Panc1 (cell line): ENCODE measurements around the gene CYS1. TPM values are rescaled to one million over a fixed set of nuclear protein-coding genes. Genes with fewer than 3 reads are reported as not detected.

Experiments used
- ATAC-seq: fragments of 200-7000 bp; cut with Tn5 transposase; 2 replicates; pipeline ENCODE4 v1.9.1; 2020; ENCODE audit warnings: mild to moderate bottlenecking, moderate library complexity
- BruUV-seq: library from RNA; stranded (reverse); fragments of 400-500 nt; replicated peaks from 2 replicates; lab custom pipeline; 2021; lab: Mats Ljungman, UMichigan
- CTCF ChIA-PET: fragments of 300-600 bp; sonication (Branson Sonifier 250); formaldehyde crosslinking; loops from one replicate; lab custom pipeline; 2022; ENCODE audit warnings: antibody characterized with exemption; lab: Charles Lee
- POLR2A ChIA-PET: fragments of 300-600 bp; sonication (Branson Sonifier 250); formaldehyde crosslinking; loops from one replicate; lab custom pipeline; 2022; ENCODE audit warnings: antibody characterized with exemption; lab: Charles Lee
- DNase-seq: peaks from one replicate; pipeline ENCODE4 v3.0.0-alpha.2; 2010; ENCODE audit warnings: low read depth, low spot score
- H3K27ac ChIP-seq: 2 replicates; pipeline ENCODE4 v1.5.1; 2011; ENCODE audit warnings: mild to moderate bottlenecking, low read length, inconsistent platforms
- H3K27me3 ChIP-seq: fragments of 200-500 bp; sonication (Bioruptor generic); 2 replicates; pipeline ENCODE4 v1.6.0; 2014; ENCODE audit warnings: low read length, inconsistent platforms; ENCODE audit not compliant: control insufficient read depth, insufficient read depth
- H3K36me3 ChIP-seq: fragments of 200-500 bp; sonication (Bioruptor generic); 2 replicates; pipeline ENCODE4 v1.5.1; 2014; ENCODE audit warnings: inconsistent platforms, mild to moderate bottlenecking, low read length, moderate library complexity; ENCODE audit not compliant: control insufficient read depth, insufficient read depth
- H3K4me1 ChIP-seq: 2 replicates; pipeline ENCODE4 v1.5.1; 2011; ENCODE audit warnings: inconsistent platforms, mild to moderate bottlenecking, low read length, moderate library complexity; ENCODE audit not compliant: control insufficient read depth, insufficient read depth
- H3K4me3 ChIP-seq, 2 experiments: 2 replicates each; pipeline ENCODE4 v1.5.1; 2011 to 2012; ENCODE audit warnings: low read depth in 2 of 2, low read length in 2 of 2, mild to moderate bottlenecking in 2 of 2, inconsistent platforms in 1 of 2, moderate library complexity in 1 of 2
- H3K9me3 ChIP-seq: fragments of 200-500 bp; sonication (Bioruptor generic); 2 replicates; pipeline ENCODE4 v1.5.1; 2014; ENCODE audit warnings: low read depth, mild to moderate bottlenecking, inconsistent platforms, low read length, moderate library complexity; ENCODE audit not compliant: control insufficient read depth, insufficient read depth
- CTCF ChIP-seq: fragments of 450-650 bp; IDR thresholded peaks from 2 replicates; pipeline ENCODE4 v1.5.1; 2017; ENCODE audit warnings: mild to moderate bottlenecking
- POLR2AphosphoS5 ChIP-seq: IDR thresholded peaks from 2 replicates; pipeline ENCODE4 v1.6.1; 2012; ENCODE audit warnings: mild to moderate bottlenecking, low read depth, low read length, moderate library complexity
- REST ChIP-seq, 2 experiments: IDR thresholded peaks; 2 replicates each; pipeline ENCODE4 v1.6.1; 2011 to 2012; ENCODE audit warnings: low read depth in 2 of 2, control low read depth in 1 of 2, low read length in 1 of 2, mild to moderate bottlenecking in 1 of 2, moderate library complexity in 1 of 2; ENCODE audit not compliant: insufficient read depth in 1 of 2
- SIN3A ChIP-seq: IDR thresholded peaks from 2 replicates; pipeline ENCODE4 v1.6.1; 2012; ENCODE audit warnings: low read depth, mild to moderate bottlenecking, low read length, moderate library complexity, borderline replicate concordance; ENCODE audit not compliant: insufficient read depth
- TCF7L2 ChIP-seq: IDR thresholded peaks from 2 replicates; pipeline ENCODE4 v1.6.1; 2011; ENCODE audit warnings: mild to moderate bottlenecking, low read depth, low read length, inconsistent platforms
- in situ Hi-C: cut with HindIII; loops from 2 replicates; pipeline ENCODE4 v1.10.0; 2016; ENCODE audit warnings: low sequenced_read_pairs, low pct_unique_long_range_greater_than_20kb
- intact Hi-C: fragments of 100-400 bp; cut with micrococcal nuclease; formaldehyde crosslinking; loops from one replicate; pipeline ENCODE4 v1.10.0; 2022; ENCODE audit not compliant: unreplicated experiment
- total RNA-seq: library from RNA; stranded (reverse); gene quantifications from one replicate; pipeline ENCODE4 v1.2.1, GENCODE V29; 2021; ENCODE audit not compliant: unreplicated experiment

CYS1 gene
- total RNA-seq, 1 experiment from 2014 or later, result 20.4 TPM

GRCh38 chr2:10028407-10028987, 51.7 kb downstream of the CYS1 start:
- H3K36me3 ChIP-seq, result no peaks in the 10 kb centered on the region
- H3K27ac ChIP-seq, result no peak overlapping the region
- no TSS peak for BruUV-seq
- POLR2A ChIA-PET, result no interaction called here
- peaks cover 4% of the 10 kb centered on the region; the same call in 1 of the 2 replicates for H3K4me1 ChIP-seq
- ATAC-seq, result no peak
- in situ Hi-C loops (no loop called here), intact Hi-C loops (no loop called here)
- H3K27me3 ChIP-seq, result no peaks in the 10 kb centered on the region
- H3K4me3 ChIP-seq, result no peak overlapping the region
- no peak for DNase-seq
- H3K9me3 ChIP-seq, result no peaks in the 10 kb centered on the region
- no peak for TF ChIP-seq CTCF
- TF ChIP-seq SIN3A, result no peak
- no peak for TF ChIP-seq POLR2AphosphoS5
- no peak for TF ChIP-seq TCF7L2
- CTCF ChIA-PET, result interaction anchor here (0.9 kb wide), 1 partner anchor 228 kb away, joined by 4 read pairs; no protein-coding TSS in a partner anchor

GRCh38 chr2:10027660-10028330, 52.4 kb downstream of the CYS1 start:
- TF ChIP-seq SIN3A (no peak), CTCF (no peak), POLR2AphosphoS5 (no peak), TCF7L2 (no peak), REST (IDR thresholded peaks at IDR 0.05; ENCODE audit: insufficient read depth in 1 of 2, low read depth in 2 of 2, low read length in 1 of 2) (no peak)
- in situ Hi-C loops, result no loop called here
- Histone ChIP-seq H3K36me3 (no peaks in the 10 kb centered on the region), H3K27ac (no peak overlapping the region), H3K4me3 (no peak overlapping the region), H3K4me1 (peaks cover 4% of the 10 kb centered on the region; the same call in 1 of the 2 replicates), H3K9me3 (no peaks in the 10 kb centered on the region), H3K27me3 (no peaks in the 10 kb centered on the region)
- no TSS peak for BruUV-seq
- intact Hi-C loops, result no loop called here
- POLR2A ChIA-PET, result no interaction called here
- DNase-seq (no peak), ATAC-seq (no peak)
- CTCF ChIA-PET, result interaction anchor here (0.9 to 1.1 kb wide), 2 partner anchors 11 to 228 kb away, joined by 3 to 4 read pairs; no protein-coding TSS in a partner anchor
